IMR-90 (cell line): ENCODE data around the gene SLC37A1.

Experiments used
- CTCF ChIP-seq: conservative IDR thresholded peaks from 2 replicates; pipeline ENCODE4 v1.5.1; 2012; ENCODE audit warnings: mild to moderate bottlenecking, low read depth, low read length, improper control_type of control experiment
- NFE2L2 ChIP-seq: fragments of 150-350 bp; IDR thresholded peaks from 2 replicates; pipeline ENCODE4 v1.6.1; 2016; ENCODE audit warnings: low read depth, mild to moderate bottlenecking, low read length

DNA sequence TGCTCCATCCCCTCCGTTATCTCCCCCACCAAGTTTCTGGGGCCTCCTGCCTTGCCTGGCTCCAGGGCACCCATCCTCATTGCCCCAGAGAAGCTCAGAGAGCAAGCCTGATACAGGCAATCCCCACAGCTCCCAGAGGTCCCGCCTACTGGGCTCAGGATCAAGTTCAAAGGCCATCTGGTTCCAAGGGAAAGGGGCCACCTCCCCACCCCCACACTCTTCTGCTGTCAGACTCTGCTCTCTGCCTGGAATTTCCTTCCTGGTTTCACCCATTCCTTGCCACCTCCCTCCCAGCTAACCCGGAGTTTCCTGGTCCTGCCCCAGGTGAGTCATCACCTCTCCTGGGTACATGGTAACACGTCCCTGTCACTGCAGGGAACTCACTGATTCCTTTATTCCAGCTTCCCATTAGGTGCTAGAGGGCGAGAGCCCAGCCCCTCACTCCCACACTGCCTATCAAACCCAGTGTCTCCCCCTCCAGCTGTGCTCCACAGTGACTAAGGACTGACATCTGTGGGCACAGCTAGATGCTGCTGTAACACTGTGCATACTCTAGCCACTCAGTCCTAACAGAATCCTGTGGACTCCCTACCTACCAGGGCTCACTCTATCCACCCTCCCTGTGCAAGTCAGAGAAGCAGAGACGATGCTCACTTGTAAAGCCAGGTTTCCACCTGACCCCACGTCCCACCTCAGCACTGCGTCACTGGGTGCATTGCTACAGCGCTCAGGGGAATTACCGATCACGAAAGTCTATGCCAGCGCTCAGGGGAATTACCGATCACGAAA is 39.4 kb upstream of the SLC37A1 start:
- TF ChIP-seq NFE2L2 (no peak), CTCF (no peak)
